GM15510 (cell line): ENCODE results near the gene DDIT4L.

Source experiments
- POLR2A ChIP-seq: IDR thresholded peaks from 3 replicates; pipeline ENCODE4 v1.6.1; 2011; ENCODE audit warnings: borderline replicate concordance; ENCODE audit not compliant: insufficient read length; ENCODE audit errors: extremely low read depth

Gene DDIT4L

GRCh38 chr4:100189820-100190642 is at the start of gene DDIT4L:
TSS of gene DDIT4L (minus strand) at chr4:100190468. CDS start at chr4:100189983, 485 bp downstream.
- TF ChIP-seq POLR2A, result no peak

DNA sequence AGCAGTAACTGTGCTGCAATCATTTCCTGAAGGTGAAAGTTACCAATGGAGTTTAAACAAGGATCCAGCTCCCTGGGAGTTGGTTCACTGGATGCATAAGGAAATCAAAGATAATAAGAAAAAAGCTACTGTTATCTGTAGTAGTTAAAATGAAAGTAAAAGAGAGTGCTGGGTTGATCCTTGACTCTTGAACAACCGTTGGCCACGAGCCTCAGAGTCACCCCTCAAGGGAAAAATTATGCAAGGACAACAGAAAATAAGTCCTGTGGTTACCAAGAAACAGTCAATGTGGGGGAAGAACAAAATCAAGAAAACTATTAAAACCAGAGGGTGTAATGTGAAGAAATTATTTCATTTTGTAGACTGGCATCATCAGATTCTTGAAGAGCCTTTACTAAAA is 49.7 kb upstream of the DDIT4L start:
- TF ChIP-seq POLR2A, result no peak

GRCh38 chr4:100224721-100225120 is 34.5 kb upstream of the DDIT4L start:
- TF ChIP-seq POLR2A, result no peak

DNA sequence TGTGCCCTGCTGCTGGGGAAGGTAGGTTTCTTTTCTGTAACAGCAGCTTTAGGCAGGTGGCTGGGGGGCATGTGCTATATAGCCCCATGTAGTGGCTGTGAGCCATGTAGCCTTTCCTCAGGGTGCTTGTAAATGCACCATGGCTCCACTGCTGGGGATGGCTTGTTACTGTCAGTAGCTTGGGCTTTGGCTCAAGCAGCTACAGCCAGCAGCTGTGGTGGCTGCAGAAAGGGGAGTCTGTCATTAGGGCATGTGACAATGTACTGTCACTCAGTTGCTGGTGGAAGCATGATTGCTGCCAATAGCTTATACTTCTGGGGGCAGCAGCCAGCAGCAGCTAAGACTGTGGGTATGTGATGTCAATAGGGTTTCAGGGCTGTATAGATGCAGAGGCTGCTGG is 33.9 kb upstream of the DDIT4L start:
- TF ChIP-seq POLR2A, result no peak

- TF ChIP-seq POLR2A, result no peak
Observed at GRCh38 chr4:100208964-100209363, 18.7 kb upstream of the DDIT4L start.

DNA sequence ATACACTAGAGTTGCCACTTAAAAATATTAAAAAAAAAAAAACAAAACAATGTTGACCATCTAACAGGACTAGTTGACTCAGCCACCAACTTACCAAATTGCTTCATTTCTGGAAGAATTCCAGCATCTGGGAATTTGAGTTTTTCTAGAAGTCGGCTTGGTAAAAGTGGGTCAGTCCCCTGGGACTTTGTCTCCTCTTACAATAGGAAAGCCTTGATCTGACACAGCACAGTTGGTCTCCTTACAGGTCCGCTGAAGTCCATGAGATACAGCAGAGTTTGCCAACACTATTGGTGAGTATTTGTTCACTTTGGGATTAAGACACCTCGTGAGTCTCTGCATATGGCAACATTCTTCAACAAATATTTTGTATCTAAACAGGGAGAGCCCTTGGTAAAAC is 18.2 kb upstream of the DDIT4L start:
- TF ChIP-seq POLR2A, result no peak

DNA sequence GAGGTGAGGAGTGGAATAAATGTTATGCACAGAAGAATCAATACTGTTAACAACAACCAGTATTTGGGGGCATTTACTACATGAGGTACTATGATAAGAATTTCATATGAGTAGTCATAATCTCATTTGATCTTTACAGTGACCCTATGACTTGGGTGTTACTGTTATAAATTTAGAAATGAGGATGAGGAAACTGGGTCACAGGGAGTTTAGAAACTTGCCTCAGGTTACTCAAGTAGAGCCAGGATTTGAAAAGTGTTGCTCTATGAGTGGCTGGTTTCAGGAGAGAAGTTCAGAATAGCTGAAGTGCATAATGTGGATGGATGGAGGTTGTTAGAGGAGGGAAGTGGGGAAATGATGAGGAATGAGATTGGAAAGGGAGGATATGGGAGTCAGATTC is 16.6 kb upstream of the DDIT4L start:
- no peak for TF ChIP-seq POLR2A

GRCh38 chr4:100198061-100198460 is 7.8 kb upstream of the DDIT4L start:
- TF ChIP-seq POLR2A, result no peak

GRCh38 chr4:100190643-100191600 is 654 bp upstream of the DDIT4L start:
- TF ChIP-seq POLR2A, result no peak

- TF ChIP-seq POLR2A, result no peak
Observed at GRCh38 chr4:100188829-100189228, 1.4 kb downstream of the DDIT4L start.

DNA sequence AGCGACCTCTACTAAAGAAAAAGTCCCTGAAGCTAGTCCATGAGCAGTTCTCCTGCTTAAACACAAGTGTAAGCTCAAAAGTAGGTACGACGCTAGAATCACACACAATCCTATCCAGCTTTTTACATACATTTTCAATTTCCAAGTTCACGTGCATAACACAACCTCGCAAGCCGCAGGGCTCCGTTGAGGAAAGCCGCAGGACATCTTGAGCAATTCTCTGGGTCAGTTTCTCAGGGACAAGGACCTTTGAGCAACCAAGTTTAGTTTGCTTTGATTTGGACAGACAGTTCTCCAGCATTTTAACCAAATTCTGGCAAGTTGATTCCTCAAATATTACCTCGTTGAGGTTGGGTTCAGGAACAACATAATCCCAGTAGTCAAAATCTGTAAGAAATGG is 2.5 kb downstream of the DDIT4L start:
- TF ChIP-seq POLR2A, result no peak

DNA sequence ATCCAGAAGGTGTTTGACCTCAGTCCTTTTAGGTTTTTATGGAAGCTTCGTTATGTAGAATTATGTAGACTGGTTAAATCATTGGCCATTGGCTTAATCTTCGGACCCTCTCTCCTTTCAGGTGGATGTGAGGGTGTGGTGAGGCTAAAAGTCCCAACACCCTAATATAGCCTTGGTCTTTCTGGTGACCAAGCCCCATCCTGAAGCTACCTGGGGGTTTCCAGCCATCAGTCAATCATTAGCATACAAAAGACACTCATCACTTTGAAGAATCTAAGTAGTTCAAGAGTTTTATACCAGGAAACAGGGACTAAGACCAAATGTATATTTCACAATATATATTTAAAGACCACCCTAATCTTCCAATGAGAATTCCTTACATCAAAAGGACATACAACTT is 5.5 kb downstream of the DDIT4L start:
- TF ChIP-seq POLR2A, result no peak

- TF ChIP-seq POLR2A, result no peak
Observed at GRCh38 chr4:100177855-100178254, 12.4 kb downstream of the DDIT4L start.

GRCh38 chr4:100177126-100177525 is 13.1 kb downstream of the DDIT4L start:
- no peak for TF ChIP-seq POLR2A

- TF ChIP-seq POLR2A, result no peak
Observed at GRCh38 chr4:100175858-100176257, 14.4 kb downstream of the DDIT4L start.
